ENCODE results near the gene SLC23A2.
"Not testable (repeated sequence)": the region's sequence is repeated elsewhere in the genome, so short reads cannot be mapped to it uniquely, and the experiment has no call there.

Gene SLC23A2

DNA sequence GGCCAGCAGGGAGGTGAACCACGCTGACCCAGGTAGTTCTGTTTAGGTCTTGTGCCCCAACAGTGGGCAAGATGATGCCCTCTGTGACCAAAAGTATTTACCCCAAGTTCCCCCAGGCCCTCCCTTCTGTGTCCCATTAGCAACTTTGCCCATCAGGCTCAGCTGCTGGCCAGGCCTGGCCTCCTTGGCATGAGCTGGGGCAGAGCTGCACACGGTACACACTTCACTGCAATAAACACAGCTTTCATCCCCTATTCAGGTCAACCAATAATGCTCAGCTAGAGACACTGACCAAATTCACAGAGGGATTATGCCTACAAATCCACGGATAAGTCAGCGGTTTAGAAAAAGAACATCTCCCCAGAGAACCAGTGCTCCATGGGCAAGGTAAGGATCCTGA, 103.7 kb downstream of the SLC23A2 start:
- no peak for DNase-seq

- DNase-seq, result no peak
Measured at GRCh38 chr20:4896971-4897497, 104.3 kb downstream of the SLC23A2 start.

DNA sequence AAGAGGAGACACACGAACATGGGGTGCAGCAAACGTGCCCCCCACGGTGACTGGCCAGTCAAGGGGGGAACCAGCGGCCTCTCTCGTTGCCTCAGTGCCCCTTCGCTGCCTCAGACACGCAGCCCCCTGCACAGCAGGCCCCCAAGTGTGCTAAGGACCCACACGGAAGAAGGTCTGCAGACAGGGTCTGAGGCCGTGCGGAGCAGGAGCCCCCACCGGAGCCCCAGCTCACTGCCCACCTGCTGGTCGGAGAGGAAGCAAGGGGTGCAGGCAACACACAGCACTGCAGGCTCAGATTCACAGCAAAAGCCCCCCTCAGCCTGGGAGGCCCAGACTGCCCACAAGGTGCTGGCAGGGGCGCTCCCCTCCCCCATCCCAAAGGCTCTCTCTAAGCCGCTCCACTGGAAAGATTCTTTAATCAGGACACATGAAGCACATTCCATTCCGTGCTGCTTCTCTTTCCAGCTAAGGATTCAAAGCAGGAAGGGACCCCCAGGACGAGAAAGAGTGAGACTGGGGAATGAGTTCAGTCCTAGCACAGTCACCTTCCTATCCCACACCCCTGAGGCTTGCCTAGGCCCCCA, 105.1 kb downstream of the SLC23A2 start:
- no peak for DNase-seq

DNA sequence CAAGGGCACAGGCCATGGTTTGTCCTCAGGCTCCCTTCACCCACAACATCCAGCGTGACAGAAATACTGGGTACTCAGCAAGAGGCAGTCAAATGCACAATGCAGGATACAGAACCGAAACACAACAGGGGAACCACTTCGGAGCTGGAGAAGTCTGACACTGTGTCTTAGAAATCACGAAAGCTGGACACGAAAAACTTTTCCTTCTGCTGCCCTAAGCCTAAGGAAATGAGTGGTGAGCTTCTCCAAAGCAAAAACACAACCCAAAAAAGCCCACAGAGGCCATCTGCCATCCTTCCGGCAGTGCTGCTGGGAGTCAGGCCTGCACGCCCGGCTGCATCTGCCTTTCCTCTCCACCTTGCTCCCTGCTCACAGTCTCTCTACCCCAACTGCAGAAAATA, 106.3 kb downstream of the SLC23A2 start:
- no peak for DNase-seq

- no peak for DNase-seq
Measured at GRCh38 chr20:4894409-4894808, 106.9 kb downstream of the SLC23A2 start.

DNA sequence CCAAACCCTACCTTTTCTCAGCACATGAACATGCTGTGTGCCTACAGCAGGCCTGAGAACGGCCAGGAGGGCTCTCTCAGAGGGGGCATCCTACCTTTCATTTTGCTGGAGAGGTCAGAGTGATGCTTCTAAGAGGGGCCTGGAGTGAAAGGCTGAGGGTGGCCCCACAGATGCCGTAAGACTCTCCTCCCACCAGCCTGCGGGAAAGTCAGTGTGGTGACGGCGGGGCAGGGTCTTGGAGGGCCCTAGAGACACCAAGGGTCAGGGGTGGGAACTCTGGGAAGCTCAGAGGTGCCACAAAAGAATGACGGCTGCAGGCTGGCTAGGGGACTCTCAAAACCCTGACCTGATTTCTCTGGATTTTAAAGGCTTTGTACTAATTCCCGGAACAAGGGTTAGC, 107.6 kb downstream of the SLC23A2 start:
- DNase-seq, result no peak

- no peak for DNase-seq
Measured at GRCh38 chr20:4891997-4892396, 109.3 kb downstream of the SLC23A2 start.

GRCh38 chr20:4891190-4891763, 110.0 kb downstream of the SLC23A2 start:
- DNase-seq, result no peak

DNA sequence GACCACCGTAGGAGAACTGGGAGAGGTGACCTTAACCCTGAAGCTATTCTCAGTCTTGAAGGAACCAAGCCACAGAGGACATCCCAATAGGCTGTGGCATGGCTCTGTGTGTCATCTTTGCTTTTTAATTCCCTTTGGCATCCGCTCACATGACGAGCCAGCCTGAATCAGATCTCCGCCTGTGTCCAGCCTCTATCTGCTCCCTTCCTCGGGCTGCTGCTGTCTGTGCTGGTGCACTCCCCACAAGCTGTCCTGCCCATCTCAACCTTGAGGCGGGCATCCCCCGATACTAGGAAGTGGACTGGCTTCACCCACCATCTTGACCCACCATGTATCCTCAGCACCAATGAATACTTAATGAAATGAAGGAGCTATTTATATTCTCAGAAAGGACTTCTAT, 111.9 kb downstream of the SLC23A2 start:
- no peak for DNase-seq

DNA sequence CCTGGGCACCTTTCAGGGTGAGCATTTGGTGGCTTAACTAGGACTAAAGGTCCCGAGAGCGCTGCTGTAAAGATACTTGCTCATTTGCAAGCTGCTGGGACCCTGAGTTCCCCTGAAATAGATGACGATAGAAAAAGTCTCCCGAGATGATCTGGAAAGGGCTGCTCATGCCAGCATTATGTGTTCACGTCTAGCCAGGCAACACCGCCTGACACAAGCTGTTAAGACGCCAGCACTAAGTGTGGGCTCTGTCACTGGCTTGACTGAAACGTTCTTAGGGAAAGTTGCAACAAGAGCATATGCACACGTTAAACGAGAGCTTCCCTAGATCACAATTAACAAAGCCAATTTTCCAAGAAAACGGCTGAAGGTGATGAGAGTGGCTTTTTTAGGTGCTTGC, 113.7 kb downstream of the SLC23A2 start:
- no peak for DNase-seq

DNA sequence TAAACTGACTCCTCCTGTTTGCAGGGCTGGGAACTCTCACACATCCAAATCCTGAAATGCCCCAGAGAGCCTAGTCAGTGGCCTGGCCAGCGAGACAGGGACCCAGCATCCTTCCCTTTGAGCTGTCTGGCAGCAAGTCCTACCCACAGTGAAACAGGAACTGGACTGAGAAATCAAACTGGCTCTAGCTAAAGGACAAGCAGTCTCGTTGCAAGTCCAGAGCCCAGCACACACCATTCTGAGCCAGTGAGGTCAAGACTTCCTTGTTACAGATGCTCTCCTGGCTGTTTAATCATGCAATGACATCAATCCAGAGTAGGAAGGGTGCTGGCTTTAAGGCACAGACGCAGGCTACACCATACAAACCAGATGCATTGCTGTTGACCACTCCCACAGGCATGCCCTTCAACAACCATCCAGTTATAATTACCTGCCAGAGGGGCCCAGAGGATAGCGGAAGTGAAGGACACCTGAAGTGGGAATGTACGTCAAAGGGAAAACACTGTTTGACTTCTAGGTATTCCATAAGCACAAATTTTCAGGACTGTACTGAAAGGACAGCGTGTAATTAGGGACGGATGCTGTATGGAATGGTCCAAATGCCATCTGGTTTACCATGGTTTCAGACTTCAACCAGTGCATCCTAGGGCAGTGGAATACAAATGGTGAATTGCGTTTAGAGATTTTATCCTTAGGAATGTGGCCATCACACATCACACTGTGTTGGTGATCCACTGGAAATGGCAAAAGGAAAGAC, 114.4 kb downstream of the SLC23A2 start:
- no peak for DNase-seq

DNA sequence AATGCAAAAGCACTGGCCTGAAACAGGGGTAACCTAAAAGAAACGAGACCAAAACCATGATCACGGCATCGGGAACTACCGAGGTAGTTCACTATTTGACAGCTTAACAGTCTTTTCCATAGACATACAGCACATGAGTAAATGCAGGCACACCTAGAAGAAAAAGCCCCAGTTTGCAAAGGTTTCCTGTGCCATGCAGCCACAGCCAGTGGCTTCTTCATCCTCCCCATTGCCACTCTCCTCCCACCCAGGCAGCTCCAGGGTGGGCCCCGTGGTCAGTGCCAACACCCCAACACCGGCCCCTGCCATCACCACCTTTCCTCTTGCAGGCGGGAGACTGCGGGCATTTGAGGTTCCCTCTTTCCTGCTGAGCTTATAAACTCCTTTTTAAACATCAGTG, 115.4 kb downstream of the SLC23A2 start:
- DNase-seq, result no peak

GRCh38 chr20:4883546-4883945, 117.8 kb downstream of the SLC23A2 start:
- no peak for DNase-seq

GRCh38 chr20:4883051-4883450, 118.3 kb downstream of the SLC23A2 start:
- DNase-seq, result no peak

- no peak for DNase-seq
Measured at GRCh38 chr20:4881006-4881730, 120.1 kb downstream of the SLC23A2 start.

GRCh38 chr20:4880051-4880450, 121.3 kb downstream of the SLC23A2 start:
- DNase-seq, result no peak

GRCh38 chr20:4878099-4878498, 123.2 kb downstream of the SLC23A2 start:
- not testable (repeated sequence) for DNase-seq

DNA sequence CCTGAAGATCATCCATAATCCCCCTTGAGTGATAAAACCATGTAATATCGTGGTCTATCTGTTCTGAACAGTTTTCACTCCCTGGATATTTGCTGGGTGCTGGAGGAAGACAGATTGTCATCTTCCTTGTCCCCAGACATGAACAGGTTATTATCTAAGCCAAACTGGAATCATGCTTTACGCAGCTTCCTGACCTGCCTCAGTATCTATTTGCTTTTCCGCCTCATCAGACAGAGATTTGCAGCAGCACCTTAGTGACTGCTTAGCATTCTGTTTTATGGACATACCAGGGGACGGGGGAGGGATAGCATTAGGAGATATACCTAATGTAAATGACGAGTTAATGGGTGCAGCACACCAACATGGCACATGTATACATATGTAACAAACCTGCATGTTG, 124.6 kb downstream of the SLC23A2 start:
- DNase-seq, result no peak

DNA sequence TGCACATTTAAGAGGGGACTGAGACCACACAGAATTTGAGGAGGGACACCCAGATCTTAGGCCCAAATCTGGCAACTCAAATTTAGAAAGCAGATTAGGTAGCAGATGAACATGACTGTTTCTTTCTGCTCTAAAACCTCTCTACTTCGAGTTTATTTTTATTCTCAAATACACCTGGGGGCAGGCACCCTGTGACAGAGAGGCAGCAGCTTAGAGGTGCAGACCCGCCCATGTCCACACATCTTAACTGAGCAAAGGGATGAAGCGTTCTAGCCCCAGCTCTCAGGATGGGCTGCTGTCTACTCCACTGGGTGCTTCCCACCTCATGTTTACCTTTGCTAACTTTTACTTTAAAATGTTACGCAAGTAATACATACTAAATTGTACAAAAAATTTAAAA, 125.0 kb downstream of the SLC23A2 start:
- no peak for DNase-seq

GRCh38 chr20:4875578-4876067, 125.7 kb downstream of the SLC23A2 start:
- DNase-seq, result no peak

DNA sequence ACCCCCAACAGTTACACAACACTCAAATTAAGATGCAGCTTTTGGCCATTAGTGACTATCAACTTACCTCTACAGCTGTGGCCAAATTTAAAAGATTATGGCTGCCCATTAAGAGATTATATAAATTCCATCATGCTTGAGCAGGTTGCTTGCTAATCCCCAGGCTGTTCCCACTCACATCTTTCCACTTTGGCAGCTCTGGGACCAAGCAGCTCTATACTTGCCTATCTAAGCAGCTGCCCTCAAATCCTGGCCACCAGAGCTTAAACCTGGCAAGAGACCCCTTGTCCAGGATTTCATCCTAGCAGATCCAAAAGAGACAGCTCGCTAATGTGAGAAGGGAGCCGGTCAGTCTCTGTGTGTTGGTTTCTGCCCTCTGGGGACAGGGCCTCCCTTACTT, 127.9 kb downstream of the SLC23A2 start:
- no peak for DNase-seq

GRCh38 chr20:4871486-4871885, 129.8 kb downstream of the SLC23A2 start:
- no peak for DNase-seq

- no peak for DNase-seq
Measured at GRCh38 chr20:4870906-4871305, 130.4 kb downstream of the SLC23A2 start.

Measured in NK-92 treated with Interleukin-12 subunit alpha and Interleukin-12 subunit beta, amount 100 ng/mL, for 24 hours (cell line).